Nephron progenitor cell (in vitro differentiated cells): ENCODE results near the gene KCNQ1.

Experiments
- DNase-seq: peaks from one replicate; pipeline ENCODE4 v3.0.0; 2021
- H3K27ac Mint-ChIP-seq: 2 replicates; pipeline ENCODE4 v1.8.0; 2021; ENCODE audit warnings: mild to moderate bottlenecking, moderate library complexity, mixed read lengths
- H3K27me3 Mint-ChIP-seq: 2 replicates; pipeline ENCODE4 v1.8.0; 2021; ENCODE audit warnings: mild to moderate bottlenecking, low read depth, mixed read lengths; ENCODE audit not compliant: poor library complexity
- H3K36me3 Mint-ChIP-seq: 2 replicates; pipeline ENCODE4 v1.8.0; 2021; ENCODE audit warnings: low read depth, mixed read lengths
- H3K4me1 Mint-ChIP-seq: 2 replicates; pipeline ENCODE4 v1.8.0; 2021; ENCODE audit warnings: mixed read lengths
- H3K4me3 Mint-ChIP-seq: 2 replicates; pipeline ENCODE4 v1.8.0; 2021; ENCODE audit warnings: mild to moderate bottlenecking, moderate library complexity, mixed read lengths
- H3K9me3 Mint-ChIP-seq: 2 replicates; pipeline ENCODE4 v1.8.0; 2021; ENCODE audit warnings: mild to moderate bottlenecking, moderate library complexity, mixed read lengths
- TF ChIP-seq, protein P1 (sequence below): fragments of 200-600 bp; sonication (generic); IDR thresholded peaks from 2 replicates; pipeline ENCODE4 v1.5.0; 2021; ENCODE audit warnings: antibody characterized with exemption

Gene KCNQ1

DNA sequence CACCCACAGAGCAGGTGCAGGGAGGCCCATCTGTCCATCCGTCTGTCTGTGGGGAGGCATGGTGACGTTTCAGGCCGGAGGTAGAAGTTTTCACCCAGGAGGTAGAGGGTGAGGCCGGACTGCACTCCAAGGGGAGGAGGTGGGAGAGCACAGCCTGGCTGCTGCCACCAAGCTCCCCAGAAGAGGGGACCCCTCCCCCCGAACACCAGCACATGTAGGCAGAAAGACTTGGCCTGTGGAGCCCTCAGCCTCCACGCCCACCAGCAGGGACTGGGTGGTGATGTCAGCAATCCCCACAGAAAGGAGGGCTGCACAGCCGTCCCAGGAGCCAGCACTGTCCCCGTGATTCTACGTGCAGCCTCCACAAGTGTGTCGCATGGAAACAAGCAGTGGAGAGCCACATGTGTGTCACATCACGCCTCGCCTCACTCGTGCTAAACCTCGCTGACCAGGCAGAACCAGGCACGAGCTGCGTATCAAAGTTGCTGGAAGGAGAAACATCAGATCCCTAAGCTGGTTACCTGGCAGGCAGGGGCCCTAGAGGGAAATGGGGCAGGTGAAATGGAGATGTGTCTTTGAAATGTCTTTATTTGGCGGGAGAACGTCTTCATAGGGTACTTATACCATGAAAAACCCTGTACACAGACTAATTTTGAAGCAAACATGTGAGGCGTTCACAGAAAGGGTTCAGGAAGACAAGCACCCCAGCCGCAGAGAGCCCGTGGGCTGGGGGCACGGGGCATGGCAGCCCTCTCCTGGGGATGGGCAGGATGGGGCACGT is 391.7 kb downstream of the KCNQ1 start:
- H3K27me3 Mint-ChIP-seq: peaks cover 8% of the 10 kb centered on the region
- H3K4me3 Mint-ChIP-seq: no peak overlapping the region
- TF ChIP-seq, protein P1, sequence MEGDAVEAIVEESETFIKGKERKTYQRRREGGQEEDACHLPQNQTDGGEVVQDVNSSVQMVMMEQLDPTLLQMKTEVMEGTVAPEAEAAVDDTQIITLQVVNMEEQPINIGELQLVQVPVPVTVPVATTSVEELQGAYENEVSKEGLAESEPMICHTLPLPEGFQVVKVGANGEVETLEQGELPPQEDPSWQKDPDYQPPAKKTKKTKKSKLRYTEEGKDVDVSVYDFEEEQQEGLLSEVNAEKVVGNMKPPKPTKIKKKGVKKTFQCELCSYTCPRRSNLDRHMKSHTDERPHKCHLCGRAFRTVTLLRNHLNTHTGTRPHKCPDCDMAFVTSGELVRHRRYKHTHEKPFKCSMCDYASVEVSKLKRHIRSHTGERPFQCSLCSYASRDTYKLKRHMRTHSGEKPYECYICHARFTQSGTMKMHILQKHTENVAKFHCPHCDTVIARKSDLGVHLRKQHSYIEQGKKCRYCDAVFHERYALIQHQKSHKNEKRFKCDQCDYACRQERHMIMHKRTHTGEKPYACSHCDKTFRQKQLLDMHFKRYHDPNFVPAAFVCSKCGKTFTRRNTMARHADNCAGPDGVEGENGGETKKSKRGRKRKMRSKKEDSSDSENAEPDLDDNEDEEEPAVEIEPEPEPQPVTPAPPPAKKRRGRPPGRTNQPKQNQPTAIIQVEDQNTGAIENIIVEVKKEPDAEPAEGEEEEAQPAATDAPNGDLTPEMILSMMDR: no peak
- no peaks in the 10 kb centered on the region for H3K36me3 Mint-ChIP-seq
- no peaks in the 10 kb centered on the region for H3K9me3 Mint-ChIP-seq
- DNase-seq: no peak
- H3K27ac Mint-ChIP-seq: peak overlapping the region; percentile 21
- peaks cover 65% of the 10 kb centered on the region for H3K4me1 Mint-ChIP-seq

DNA sequence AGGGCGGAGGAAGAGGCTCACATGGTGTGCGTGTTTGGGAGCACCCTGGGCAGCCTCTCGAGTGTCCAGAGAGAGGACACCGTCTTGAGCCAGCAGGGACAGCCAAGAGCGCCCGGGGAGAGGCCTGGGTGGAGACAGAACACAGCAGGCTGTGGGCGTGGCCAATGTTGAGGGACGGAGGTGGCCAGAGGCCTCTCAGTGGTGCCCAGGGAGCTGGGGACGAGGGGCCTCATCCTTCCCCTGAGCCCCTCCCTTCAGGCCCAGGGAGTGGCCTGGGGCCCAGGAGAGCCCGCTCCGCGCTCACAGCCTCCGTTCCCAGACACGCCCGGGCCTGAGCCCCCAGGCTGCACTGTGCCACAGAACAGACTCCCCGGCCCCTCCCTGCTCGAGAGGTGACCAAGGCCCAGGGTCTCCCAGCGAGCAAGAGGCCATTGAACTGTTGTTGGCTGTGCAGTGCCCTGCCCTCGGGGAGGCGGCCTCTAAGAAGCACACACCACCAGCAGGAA is 392.3 kb downstream of the KCNQ1 start:
- TF ChIP-seq, protein P1: peak; percentile 46
- no peaks in the 10 kb centered on the region for H3K36me3 Mint-ChIP-seq
- peak; percentile 94 for DNase-seq
- H3K9me3 Mint-ChIP-seq: no peaks in the 10 kb centered on the region
- H3K27ac Mint-ChIP-seq: no peak overlapping the region
- peak overlapping the region; percentile 7 for H3K4me3 Mint-ChIP-seq
- peaks cover 8% of the 10 kb centered on the region for H3K27me3 Mint-ChIP-seq
- peaks cover 66% of the 10 kb centered on the region for H3K4me1 Mint-ChIP-seq

DNA sequence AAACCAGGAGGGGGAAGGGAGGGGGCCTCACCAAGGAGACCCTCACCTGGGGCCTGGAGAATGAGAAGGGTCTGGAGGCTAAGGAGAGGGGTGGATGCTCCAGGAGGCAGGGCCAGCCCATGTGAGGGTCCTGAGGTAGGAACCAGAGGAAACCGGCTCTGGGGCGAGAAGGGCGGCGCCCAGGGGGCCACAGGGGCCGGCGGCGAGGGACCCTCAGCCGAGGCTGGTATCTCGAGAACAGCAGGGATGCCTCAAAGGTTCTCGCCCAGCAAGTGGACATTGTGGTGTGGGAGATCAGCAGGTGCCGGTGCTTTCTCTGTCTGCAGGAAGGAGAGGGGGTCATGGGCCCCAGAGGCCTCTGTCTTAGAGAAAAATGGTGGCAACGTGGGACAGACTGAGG is 392.8 kb downstream of the KCNQ1 start:
- H3K27me3 Mint-ChIP-seq: peaks cover 8% of the 10 kb centered on the region
- TF ChIP-seq, protein P1: no peak
- peak overlapping the region; percentile 75 for H3K27ac Mint-ChIP-seq
- H3K4me1 Mint-ChIP-seq: peaks cover 66% of the 10 kb centered on the region
- H3K4me3 Mint-ChIP-seq: peak overlapping the region; percentile 7
- no peaks in the 10 kb centered on the region for H3K36me3 Mint-ChIP-seq
- no peak for DNase-seq
- H3K9me3 Mint-ChIP-seq: no peaks in the 10 kb centered on the region

DNA sequence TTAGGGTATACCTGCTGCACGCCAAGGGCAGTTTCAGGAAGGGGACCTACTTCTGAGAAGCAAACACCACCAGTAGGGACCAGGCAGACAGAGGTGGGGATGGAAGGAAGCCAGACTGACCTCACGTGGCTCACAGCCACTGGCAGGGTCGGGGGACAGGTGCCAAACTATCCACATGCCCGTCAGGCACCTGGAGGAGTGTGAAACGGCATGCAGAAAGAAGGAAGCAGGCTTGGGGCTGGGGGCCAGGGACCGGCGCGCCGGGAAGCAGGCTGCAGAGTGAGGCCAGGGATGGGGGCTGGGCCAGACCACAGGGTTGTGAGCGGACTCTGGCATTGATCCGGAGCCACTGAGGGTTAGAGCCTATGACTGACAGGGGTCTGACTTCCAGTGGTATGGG is 393.3 kb downstream of the KCNQ1 start:
- H3K27me3 Mint-ChIP-seq: peaks cover 8% of the 10 kb centered on the region
- no peak for DNase-seq
- TF ChIP-seq, protein P1: no peak
- peak overlapping the region; percentile 75 for H3K27ac Mint-ChIP-seq
- H3K4me1 Mint-ChIP-seq: peaks cover 66% of the 10 kb centered on the region
- no peaks in the 10 kb centered on the region for H3K36me3 Mint-ChIP-seq
- H3K9me3 Mint-ChIP-seq: no peaks in the 10 kb centered on the region
- no peak overlapping the region for H3K4me3 Mint-ChIP-seq

DNA sequence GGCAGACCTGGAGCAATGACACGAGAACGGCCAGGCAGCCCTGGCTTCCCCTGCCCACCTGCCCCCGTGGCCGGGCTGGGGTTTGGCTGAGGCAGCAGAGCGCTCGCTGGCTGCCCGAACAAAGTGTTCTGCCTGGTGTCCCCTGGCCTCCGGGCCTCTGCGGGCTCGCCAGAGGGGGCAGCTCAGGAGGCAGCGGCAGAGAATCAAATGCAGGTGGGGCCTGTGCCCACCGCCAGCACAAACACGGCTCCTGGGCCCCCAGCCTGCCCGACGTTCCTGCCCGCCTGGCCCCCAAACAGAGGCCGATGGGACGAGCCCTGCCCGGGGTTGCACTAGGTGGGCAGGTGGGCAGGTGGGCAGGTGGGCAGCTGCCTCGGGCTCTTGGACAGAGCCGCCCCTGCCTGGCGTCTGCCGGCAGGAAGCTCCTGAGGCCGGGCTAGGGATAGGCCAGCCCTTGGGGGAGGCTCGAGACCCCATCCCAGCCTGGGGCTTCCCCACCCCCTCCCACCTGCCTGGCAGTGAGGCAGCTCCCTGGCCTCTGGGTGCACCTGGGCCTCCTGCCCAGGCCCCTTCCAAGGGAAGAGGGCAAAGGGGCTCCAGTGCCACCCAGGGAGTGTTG is 394.0 kb downstream of the KCNQ1 start:
- H3K36me3 Mint-ChIP-seq: no peaks in the 10 kb centered on the region
- H3K27ac Mint-ChIP-seq: no peak overlapping the region
- TF ChIP-seq, protein P1: no peak
- H3K27me3 Mint-ChIP-seq: peaks cover 8% of the 10 kb centered on the region
- DNase-seq: no peak
- peaks cover 66% of the 10 kb centered on the region for H3K4me1 Mint-ChIP-seq
- H3K4me3 Mint-ChIP-seq: no peak overlapping the region
- H3K9me3 Mint-ChIP-seq: no peaks in the 10 kb centered on the region
